ENCODE data around the gene FGD6.

The FGD6 gene

DNA sequence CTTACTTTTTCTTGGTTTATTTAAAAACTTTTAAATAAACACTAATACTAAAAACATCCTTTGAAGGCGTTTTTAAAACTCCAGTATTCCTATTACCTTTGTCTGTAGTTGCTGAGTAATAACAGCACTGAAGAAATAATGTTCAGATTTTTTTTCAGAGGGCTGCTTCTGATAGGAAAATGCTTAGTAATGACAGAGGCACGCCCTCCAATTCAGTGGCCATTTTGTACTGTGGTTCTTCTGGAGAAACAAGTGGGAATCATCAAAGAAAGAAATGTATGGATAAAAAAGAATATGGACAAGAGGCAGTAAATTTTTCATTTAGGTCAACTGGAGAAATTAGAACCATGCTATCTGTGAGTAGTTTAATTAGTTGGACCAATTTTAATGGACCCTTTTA is 13.9 kb upstream of the FGD6 start:
- no peak for DNase-seq

DNA sequence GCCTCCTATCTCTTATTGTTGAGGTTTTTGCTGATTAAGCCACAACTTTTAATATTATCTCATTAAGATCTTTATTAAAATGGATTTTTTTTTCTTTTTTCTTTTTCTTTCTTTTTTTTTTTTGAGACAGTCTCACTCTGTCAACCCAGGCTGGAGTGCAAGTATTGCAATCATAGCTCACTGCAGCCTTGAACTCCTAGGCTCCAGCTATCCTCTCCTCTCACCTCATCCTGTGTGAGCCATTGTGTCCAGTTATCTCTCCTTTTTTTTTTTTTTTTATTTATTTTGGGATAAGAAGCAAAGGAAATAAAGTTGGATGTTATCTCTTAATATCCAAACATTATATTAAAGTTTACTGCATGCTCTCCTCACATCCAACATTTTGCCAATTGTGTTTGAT is 13.0 kb upstream of the FGD6 start:
- no peak for DNase-seq

DNA sequence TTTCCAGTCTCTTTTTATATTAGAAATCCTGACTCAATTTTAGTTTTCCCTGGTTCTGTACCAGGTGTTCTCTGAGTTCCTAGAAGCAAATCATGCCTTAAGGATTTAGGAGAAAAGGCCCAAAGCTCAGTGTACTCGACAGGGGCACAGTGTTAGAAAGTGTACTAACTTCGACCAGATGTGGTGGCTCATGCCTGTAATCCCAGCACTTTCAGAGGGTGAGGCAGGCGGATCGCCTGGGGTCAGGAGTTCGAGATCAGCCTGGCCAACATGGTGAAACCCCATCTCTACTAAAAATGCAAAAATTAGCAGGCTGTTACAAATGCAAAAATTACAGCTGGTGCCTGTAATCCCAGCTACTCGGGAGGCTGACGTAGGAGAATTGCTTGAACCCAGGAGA is 12.4 kb upstream of the FGD6 start:
- no peak for DNase-seq

DNA sequence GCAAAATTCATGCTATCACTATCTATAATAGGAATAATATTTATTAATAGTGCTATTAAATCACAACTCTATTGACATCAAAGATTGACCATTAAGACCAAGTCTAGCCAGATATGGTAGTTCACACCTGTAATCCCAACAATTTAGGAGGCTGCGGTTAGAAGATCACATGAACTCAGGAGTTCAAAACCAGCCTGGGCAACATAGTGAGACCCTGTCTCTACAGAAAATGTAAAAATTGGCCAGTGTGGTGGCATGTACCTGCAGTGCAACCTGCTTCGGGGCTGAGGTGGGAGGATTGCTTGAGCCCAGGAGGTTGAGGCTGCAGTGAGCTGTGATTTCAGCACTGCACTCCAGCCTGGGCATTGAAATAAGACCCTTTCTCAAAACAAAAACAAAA is 11.3 kb upstream of the FGD6 start:
- no peak for DNase-seq

DNA sequence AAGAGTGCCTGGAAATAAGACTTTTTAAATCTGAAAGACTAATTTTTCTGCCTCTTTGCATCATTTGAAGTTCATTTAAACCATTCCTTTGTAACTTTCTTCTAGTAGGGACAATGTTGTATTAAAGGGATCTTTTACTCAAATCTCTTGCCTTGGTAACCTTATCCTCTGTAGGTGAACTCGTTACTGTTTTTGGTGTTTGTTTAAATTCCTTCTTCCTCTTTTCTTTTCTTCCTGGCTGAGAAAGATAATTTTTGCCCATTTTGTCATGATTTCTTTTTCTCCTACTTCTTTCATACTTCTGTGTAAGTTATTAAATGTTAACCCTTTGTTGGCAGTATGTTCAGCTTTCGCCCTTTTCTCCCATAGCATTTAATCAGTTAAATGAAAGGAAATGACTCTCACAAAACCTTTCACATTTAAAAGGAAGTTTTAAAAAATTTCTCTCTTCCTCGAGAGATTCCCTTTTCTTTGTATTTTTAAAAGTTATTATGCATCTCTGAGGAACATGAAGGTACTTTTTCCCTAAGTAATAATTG is 10.6 kb upstream of the FGD6 start:
- DNase-seq, result no peak

DNA sequence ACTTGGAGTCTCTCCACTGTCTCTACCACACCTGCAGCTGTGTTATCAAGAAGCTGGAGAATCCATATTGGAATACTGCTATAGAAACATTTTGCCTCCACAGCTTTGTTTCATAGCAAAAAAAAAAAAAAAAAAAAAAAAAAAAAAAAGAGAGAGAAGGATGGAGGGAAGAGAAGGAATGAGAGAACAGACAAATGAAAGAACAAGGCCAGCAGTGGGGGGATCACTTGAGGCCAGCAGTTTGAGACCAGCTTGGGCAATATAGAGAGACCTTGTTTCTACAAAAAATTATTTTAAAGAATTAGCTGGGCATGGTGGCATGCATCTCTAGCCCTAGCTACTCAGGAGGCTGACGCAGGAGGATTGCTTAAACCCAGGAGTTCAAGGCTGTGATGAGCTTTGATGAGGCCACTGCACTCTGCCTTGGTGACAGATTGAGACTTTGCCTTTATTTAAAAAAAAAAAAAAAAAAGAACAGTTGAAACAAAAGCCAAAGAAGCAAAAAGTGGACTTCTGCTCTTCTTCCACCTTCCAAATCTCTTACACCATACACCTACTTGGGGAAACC is 8.5 kb upstream of the FGD6 start:
- no peak for DNase-seq

DNA sequence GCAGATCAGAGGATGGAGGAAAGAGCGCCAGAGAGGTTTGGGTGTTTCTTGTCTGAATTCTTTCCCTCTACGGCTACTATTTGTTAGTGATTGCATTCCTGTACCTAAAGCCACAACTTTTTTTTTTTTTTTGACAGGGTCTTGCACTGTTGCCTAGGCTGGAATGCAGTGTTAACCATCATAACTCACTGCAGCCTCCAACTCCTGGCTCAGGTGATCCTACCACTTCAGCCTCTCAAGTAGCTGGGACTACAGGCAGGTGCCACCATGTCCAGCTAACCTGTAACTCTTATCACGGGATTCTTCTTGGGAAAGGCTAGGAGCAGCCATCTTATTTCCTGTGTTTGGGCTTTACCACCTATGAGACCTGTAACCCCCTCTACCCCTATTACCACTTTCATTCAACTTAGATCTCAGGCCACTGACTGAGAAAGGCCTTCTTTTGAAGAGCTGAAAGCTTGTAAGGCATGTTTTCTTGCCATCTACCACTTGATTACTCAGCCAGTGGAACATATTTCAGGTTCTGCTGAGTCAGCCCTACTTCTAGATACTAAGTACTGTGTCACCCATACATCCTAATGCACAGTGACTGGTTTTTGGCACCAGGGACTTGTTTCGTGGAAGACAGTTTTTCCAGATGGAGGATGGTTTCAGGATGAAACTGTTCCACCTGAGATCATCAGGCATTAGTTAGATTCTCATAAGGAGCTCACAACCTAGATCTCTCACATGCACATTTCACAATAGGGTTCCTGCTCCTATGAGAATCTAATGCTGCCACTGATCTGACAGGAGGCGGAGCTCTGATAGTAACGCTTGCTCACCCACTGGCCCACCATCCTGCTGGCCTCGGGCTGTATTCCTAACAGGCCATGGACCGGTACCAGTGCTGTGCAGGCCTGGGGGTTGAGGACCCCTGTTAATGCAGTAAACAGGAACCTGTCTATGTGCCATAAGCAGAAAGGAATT is 7.2 kb upstream of the FGD6 start:
- DNase-seq, result no peak

DNA sequence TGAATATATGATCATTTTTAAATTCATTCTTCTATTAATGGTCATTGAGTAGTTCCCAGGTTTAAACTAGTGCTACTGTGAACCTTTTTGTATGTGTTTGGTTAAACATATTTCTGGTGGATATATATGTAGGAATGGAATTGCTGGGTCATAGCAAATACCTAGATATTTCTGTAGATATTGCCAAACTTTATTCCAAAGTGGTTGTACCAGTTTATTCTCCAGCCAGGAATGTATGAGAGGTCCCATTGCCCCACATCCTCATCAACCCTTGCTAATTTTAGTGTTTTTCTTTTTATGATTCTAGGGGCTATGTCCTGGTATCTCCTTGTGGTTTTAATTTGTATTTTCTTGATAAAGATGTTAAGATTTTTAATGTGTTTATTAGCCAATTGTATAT is 3.5 kb upstream of the FGD6 start:
- DNase-seq, result no peak

DNA sequence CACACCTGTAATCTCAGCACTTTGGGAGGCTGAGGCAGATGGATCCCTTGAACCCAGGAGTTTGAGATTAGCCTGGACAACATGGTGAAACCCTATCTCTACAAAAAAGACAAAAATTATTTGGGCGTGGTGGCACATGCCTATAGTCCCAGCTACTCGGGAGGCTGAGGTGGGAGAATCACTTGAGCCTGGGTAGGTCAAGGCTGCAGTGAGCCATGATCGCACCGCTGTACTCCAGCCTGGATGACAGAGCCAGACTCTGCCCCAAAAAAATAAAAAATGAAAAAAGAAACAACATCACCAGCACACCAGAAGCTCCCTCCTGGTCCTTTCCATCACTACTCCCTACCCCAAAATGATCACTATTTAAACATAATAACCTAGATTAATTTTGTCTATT is 2.9 kb upstream of the FGD6 start:
- DNase-seq, result no peak

DNA sequence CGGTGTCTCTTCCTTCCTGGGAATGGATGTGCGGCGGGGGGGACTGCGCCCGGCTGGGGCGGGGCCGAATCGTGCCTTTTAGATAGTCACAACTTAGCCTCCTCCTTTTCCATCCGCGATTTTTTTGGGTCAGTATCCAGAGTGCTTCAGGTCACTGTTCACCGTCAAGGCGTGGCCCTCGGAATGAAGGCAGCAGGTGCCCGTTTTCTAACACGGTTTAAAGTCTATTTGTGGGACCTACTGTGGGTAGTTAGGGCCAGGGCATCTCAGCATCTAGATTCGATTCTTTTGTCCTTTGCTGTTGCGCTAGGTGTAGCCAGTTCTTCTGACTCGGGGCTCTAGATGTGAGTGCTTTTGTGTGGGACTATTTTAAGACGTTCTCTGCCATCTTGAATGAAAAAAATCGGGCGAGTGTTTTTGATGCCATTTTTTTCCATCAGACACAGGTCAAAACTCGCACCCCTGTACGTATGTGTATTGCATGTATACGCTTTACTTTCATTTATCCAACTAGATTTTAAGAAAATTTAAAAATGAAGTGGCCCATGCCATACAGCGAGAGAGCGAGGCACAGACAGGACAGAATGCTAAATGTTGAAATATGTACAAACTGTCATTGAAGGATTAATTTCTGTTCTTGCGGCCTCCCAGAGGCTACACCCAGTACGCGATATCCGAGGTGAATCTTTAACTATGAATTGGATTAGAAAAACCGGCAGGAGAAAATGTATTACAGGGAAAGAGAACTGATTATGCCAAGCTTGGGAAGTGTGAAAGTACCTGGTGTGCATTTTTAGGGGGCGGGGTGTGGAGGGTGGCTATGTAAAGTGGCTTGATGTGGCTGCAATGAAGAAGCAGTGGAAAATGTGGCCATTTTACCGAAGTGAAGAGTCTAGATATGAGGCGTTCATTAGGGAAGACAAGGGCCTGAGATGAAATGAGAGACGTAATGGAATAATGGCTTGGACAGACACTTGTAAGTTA is 1.2 kb upstream of the FGD6 start:
- DNase-seq, result peak; percentile 22

DNA sequence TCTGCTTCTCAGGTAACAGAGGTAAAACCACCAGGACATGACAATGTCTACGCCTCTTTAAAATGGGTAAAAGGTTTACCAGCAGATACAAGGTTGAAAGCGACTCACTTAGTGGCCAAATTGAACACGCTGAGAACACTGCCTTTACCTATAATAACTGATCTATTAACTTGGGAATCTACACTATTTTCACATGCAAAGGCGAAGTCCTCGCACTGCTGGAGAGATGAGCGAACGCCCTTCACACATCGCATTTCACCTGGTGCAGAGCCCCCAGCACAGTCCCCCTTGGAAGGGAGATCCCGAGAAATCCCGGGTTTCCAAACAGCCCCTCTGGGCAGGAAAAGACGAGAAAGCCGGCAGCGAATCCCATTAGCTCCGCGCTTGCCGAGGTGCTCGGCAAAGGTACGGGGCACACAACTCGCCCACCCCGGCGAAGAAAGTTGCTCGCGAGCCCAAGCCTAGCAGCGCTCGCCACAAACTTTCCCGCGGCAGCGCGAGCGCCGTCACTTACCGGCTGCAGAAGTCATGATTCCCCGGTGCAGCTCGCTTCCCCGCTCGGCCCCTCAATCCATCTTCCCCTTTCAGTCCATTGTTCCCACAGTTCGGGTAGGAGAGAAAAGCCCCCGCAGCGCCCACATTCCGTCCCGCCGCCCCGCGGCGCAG is 423 bp downstream of the FGD6 start:
- no peak for DNase-seq

DNA sequence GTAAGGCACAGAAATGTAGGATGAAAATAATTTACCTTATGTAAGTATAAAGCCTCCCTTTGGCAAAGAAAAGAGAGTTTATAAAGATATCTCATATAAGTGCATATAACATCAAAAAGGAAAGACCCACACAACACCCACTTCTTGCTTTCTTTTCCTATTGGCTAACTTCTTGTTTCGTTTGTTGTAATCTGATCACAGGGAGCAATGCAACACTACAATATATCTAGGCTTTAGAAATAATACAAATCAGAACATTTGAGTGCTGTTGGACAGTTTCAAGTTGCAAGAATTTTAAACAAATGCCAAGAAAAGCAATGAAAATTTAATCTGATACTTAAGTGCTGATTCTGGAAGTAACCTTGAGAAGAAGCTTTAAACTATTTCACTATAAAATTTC is 1.3 kb downstream of the FGD6 start:
- no peak for DNase-seq

DNA sequence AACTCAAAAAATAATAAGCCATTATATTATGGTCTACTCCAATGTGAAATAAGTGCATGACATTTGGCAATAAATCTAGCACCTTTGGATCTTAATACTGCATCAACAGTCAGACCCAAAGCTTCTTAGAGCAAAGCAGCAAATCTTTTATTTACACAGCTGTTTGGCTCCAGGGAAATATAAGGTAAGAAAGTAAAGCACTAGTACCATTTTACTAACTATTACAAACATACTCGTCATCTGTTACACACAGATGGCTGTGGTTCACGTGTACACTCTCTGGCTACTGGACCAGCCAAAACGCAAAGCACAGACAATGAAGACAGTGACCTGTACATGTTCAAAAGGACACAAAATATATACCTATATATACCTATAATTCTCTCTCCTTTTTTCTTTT is 2.8 kb downstream of the FGD6 start:
- no peak for DNase-seq

DNA sequence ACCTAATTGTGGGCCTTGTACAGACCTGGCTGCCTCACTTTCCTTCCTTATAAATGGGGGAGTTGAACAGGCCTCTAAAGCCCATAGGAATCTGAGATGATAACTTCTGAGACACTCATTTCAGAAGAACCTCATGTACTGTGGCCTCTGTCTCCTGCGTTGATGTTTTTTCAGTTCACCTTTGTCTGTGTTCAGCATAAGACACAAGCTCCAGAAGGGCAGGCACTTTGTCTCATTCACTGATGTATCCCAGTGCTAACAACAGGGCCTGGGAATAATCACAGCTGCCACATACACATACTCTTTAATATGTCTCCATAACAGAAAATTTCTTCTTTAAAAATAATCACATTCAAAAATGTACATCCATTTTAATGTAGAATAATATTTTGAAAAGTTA is 3.3 kb downstream of the FGD6 start:
- no peak for DNase-seq

DNA sequence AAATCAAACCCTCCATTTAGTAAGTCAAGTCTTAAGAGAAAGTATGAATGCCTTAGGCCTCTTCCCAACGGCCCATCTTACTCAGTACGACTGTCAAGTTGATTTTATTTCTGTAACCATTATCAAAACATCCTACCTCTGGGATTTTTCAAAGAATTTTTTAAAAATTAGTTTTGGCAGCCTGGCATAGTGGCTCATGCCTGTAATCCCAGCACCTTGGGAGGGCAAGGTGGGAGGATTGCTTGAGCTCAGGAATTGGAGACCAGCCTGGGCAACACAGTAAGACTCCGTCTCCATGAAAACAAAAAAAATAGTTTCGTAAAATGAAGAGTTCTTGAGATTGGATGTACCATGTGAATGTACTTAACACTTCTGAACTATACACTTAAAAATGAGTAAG is 4.1 kb downstream of the FGD6 start:
- DNase-seq, result no peak

DNA sequence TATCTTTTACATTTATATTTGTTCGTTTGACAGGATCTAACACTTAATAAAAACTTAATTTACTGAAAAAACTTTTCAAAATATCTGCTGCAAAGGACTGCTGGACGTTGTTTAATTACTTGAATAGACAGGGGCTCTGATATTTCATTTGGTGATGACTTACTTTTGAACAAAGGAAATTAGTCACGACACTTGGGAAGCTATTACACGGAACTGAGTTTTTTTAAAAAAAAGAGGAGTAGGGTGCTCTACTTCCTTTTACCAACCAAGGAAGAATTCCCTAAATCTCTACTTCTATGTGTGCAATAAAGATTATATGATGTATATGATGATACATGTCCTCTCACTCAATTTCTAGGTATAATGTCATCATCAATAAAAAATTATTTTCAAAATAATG is 4.7 kb downstream of the FGD6 start:
- no peak for DNase-seq

DNA sequence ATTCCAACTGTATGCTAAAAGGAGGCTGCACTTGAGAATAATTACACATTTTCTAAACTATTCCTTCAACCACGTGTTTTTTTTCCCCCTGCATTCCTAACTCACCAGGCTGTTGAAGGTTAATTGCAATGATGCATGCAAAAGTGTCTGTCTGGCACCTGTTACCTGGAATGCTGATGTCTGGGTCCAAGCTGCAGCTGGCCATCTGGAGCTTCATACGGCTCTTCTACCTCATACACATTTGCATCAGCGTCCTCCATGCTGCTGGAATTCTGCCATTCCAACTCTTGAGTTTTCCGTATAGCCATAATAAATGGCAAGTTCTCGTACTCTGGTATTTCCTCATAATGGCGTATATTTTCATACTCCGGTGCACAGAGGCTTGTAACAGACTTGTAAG is 8.6 kb downstream of the FGD6 start:
- no peak for DNase-seq

DNA sequence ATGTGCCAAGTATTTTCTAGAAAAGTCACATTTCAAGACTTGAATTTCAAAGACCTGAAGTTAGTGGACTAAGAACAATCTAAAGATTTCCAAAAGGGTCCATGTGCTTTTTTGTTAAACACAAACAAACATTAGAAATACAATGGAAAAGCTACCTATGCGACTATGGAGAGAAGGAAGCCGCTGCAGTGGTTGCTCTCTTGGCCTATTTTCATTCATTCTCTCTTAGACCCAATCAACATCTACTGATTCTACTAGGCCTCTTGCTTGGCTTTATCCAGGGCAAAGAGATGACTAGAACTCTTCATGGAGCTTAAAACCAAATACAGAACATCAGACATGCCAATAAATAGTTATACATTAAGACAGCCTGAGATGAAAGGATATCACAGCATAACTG is 9.9 kb downstream of the FGD6 start:
- no peak for DNase-seq

DNA sequence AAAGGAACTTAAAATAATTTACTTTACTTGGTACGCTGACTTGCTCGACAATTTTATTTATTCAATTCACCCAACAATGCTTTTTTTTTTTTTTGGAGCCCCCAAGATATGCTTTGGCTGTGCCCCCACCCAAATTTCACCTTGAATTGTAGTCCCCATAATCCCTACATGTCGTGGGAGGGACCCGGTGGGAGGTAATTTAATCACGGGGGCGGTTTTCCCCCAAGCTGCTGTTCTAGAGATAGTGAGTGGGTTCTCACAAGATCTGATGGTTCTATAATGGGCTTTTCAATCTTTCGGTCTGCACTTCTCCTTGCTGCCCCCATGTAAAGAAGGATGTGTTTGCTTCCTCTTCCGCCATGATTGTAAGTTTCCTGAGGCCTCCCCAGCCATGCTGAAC is 10.4 kb downstream of the FGD6 start:
- DNase-seq, result no peak

DNA sequence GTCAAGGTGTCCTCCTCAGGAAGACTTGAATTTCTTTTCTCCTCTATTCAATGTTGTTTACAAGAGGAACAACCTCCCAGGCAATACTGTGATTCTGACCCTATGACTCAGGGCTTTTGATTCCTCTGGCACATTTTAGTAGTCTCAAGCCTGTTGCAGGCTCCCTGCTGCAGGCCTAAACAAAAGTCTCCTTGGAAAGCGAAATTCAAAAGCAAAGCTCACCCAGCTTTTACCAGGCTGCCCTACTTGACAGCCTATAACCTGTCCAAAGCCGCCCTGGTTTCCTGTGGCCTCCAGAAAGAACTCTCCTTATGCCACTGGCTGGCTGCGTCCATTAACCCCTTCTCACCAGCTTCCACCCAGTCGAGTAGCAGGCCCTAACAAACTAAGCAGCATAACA is 11.6 kb downstream of the FGD6 start:
- DNase-seq, result no peak

DNA sequence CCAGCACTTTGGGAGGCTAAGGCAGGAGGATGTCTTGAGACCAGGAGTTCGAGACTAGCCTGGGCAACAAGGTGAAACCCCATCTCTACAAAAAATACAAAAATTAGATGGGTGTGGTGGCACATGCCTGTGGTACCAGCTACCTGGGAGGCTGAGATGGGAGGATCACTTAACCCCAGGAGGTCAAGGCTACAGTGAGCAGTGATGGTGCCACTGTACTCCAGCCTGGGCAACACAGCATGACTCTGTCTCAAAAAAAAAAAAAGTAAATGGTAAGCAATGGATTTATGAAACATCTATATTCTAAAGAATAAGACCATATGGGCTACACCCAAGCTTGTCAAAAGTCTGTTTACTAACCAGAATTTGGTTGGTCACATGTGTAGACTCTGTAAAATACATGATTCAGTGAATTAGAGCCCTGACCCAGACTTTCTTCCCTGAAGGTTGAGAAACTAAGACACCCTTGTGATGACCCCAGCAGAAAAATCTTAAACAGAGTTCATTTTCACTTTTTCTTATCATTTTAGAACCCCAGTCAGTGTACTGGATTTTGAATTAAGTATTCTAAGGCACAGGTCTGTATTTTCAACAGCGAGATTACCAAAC is 12.1 kb downstream of the FGD6 start:
- DNase-seq, result no peak

Measured in activated CD4-positive, alpha-beta T cell treated with anti-CD3 and anti-CD28 coated beads for 1 hour (primary cell).